Endometrium (tissue), 2 donors: ENCODE data around the gene ATP6V1F.

ENCODE experiments used
- FAIRE-seq: peaks from 2 replicates; lab custom pipeline; 2012; peaks lifted over from hg19 to GRCh38; lab: Jason Lieb, UNC
- donor health status: control.
- donor health status: control.

Gene ATP6V1F

DNA sequence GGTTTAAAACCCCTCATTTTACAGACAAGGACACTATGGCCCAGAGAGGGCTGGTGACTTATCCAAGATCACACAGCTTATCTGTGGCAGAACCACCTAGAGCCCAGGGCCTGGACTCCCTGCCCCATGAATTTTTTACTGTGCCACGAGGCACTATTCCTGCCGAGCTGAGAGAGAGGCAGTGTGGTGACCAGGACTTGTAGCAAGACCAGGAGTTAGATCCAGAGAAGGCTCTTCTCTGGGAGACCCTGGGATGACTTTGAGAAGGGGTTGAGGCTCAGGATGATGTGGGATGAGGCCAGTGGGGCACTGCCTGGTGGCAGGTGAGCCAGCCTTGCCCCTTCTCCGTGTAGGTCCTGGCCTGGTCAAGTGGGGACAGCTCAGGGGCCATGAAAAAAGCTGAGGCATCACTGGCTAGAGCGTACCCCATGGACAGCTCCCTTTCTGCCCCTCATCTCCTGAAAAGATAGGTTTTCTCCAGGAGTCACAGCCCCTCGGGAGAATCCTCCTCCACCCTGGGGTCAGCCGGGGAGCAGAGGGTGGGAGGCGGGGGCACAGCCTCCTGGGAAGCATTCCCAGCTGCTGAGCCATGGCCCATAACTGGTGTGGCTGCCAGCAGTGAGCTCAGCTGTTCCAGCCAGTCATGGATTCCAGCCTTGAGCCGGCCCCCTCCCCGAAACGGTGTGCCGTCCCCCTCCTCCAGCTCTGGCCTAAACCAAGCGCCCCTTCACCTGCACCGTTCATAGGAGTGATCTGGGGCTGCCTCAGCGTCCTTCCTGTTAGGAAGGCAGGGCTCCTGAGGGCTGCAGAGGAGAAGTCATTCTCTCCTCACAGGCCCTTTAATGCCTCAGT is 26.6 kb upstream of the ATP6V1F start:
- FAIRE-seq, result no peak

DNA sequence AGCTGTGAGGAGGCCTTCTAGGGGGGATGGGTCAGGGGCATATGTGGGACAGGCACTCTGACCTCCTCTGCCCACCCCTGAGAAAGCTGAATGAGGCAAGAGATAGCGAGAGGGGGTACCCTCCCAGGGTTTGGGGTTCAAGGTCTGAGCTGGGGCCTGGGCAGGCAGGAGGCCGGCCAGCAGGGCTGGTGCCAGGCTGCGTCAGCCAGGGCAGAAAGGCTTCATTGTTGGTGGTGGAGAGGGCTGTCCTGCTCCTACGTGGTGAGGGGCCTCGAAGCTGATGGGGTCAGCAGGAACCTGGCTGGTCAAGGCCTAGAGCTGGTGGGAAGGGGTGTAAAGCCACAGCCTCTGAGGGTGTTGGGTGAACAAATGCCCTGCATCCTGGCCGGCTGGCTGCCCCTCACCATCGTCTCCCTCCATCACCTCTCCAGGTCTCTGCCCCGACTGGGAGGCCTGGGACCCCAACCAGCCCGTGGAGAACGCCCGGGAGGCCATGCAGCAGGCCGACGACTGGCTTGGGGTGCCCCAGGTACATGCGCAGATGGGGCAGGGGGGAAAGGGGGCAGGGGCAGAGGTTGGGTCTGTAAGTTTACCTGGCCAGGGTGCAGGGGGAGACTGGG is 25.8 kb upstream of the ATP6V1F start:
- no peak for FAIRE-seq

DNA sequence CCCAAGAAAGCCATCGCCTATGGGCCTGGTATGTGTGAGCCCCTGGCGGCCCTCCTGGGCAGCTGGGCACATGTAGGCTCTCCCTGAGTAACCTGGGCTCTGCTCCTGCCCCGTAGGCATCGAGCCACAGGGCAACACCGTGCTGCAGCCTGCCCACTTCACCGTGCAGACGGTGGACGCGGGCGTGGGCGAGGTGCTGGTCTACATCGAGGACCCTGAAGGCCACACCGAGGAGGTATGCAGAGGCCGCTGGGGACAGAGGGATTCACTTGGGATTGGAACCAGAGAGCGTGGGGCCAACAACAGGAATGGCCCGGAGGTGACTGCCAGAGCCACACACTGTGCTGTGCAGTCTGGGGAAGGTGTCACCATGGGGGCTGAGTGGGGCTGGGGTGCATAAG is 25.1 kb upstream of the ATP6V1F start:
- FAIRE-seq, result no peak

DNA sequence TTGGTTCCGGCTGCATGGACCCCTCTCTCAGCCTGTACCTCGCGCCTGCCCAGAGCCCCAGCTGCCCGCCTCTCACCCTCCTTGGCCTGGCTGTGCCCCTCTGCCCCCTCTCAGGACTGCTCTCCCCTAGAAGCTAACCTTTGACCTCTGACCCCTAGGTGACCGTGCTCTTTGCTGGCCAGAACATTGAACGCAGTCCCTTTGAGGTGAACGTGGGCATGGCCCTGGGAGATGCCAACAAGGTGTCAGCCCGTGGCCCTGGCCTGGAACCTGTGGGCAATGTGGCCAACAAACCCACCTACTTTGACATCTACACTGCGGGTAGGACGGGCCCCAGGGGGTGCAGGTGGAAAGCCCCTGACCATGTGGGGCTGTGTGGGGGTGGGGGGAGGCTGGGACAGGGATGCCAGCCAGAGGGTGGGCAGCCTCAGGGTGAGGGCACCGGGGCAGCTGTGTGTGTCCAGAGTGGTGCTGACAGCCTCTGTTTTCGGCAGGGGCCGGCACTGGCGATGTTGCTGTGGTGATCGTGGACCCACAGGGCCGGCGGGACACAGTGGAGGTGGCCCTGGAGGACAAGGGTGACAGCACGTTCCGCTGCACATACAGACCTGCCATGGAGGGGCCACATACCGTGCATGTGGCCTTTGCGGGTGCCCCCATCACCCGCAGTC is 24.4 kb upstream of the ATP6V1F start:
- no peak for FAIRE-seq

DNA sequence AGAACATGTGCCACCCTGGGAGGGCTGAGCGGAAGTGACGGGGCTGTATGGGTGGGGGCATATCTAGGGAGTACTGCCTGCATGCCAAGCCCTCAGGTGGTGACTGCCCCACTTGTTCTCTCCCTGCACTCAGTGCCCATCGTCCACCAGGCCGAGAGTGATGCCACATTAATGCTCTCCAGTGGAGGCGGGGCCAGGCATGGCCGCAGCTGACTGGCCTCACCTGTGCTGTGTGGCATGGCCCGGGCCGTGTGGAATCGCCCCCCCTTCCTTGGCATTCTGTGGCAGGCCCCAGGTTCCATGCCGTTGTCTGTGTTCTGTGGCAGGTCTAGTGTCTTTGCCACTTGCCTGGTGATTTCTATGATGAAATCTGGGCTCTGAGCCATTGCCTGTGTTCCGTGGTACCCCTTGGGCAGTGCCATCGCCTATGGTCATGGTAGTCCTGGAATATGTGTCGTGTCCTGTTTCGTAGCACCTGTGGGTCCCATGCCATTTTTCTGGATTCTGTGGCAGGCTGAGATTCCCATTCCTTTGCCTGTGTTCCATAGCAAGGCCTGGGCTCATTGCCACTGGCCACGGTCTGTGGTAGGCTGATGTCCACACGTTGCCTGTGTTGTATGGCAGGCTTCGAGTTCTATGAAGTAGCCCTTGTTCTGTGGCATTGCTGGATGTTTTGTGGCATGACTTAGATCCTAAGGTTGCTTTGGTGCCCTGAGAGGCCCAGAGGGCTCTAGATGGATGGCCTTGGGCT is 23.5 kb upstream of the ATP6V1F start:
- FAIRE-seq, result no peak

DNA sequence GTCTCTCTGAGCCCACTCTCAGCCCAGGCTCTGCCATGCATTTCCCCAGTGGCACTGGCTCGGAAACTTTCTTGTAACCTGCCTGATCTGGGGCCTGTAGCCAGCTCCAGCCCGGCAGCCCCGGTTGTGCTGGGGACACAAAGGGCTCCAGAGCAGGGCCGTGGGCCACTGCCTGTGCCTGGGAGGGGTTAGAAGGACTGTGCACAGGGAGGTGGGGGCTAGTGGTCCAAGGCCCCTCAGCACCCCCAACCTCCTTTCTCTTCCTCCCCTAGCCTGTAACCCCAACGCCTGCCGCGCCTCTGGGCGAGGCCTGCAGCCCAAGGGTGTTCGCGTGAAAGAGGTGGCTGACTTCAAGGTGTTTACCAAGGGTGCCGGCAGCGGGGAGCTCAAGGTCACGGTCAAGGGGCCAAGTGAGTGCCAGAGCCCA is 22.9 kb upstream of the ATP6V1F start:
- no peak for FAIRE-seq

DNA sequence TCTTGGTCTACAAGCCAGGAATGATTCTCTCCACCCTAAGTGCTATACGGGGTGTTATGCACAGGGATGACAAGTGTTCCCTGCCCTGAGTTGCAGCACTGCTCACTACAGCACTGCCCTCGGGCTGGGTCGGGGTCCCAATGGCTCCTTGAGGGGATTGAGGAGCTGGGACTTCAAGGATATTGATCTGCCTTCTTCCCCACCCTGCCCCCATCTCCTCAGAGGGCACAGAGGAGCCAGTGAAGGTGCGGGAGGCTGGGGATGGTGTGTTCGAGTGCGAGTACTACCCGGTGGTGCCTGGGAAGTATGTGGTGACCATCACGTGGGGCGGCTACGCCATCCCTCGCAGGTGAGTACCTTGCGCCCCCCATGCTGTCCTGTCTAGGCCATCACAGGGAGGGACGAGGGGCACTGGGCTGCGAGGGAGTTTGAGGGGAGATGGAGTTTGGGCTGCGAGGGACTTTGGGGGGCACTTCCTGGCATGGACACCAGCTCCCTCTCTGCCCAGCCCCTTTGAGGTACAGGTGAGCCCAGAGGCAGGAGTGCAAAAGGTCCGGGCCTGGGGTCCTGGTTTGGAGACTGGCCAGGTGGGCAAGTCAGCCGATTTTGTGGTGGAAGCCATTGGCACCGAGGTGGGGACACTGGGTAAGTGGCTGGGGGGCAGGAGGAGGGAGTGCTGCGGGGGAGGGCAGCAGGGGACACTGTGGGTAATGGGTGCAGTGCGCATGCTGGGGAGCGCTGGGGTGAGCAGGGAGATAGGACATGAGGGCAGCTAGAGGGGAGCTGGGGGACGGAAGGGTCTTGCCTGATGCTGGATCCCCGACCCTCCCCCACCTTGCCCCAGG is 22.1 kb upstream of the ATP6V1F start:
- FAIRE-seq, result no peak

DNA sequence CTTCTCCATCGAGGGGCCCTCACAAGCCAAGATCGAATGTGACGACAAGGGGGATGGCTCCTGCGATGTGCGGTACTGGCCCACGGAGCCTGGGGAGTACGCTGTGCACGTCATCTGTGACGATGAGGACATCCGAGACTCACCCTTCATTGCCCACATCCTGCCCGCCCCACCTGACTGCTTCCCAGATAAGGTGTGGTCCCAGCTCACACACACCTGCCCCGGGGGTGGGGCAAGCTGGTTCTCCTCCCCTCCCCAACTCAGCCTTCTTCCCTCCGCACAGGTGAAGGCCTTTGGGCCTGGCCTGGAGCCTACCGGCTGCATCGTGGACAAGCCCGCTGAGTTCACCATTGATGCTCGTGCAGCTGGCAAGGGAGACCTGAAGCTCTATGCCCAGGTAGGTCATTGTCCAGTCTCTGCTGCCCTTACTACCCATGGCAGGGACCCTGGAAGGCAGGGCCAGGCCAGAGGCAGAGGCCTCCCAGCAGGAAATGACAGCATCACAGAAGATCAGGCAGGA is 21.4 kb upstream of the ATP6V1F start:
- no peak for FAIRE-seq

DNA sequence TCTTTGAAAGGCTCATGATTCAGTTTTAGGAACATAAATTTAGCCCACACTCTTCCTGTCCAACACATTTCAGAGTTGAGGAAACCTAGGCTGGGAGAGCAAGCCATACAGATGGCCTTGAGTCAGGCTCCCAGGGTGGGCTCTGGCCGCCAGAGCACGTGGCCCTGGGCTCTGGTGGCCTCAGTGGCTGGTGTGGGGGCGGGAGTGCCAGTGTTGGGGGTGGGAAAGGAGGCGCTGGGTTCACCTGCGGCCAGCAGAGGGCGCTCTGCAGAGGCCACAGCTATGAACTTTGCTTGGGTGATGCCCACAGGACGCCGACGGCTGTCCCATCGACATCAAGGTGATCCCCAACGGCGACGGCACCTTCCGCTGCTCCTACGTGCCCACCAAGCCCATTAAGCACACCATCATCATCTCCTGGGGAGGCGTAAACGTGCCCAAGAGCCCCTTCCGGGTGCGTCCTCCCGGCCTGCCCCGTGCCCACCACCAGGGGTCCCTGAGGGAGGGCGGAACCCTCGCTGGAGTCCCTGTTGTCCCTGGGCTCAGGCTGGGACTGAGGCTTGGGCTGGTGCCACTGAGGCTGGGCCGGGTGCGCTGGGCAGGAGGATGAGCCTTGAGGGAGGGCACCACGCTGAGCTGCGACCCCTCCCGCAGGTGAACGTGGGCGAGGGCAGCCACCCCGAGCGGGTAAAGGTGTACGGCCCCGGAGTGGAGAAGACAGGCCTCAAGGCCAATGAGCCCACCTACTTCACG is 20.6 kb upstream of the ATP6V1F start:
- no peak for FAIRE-seq

DNA sequence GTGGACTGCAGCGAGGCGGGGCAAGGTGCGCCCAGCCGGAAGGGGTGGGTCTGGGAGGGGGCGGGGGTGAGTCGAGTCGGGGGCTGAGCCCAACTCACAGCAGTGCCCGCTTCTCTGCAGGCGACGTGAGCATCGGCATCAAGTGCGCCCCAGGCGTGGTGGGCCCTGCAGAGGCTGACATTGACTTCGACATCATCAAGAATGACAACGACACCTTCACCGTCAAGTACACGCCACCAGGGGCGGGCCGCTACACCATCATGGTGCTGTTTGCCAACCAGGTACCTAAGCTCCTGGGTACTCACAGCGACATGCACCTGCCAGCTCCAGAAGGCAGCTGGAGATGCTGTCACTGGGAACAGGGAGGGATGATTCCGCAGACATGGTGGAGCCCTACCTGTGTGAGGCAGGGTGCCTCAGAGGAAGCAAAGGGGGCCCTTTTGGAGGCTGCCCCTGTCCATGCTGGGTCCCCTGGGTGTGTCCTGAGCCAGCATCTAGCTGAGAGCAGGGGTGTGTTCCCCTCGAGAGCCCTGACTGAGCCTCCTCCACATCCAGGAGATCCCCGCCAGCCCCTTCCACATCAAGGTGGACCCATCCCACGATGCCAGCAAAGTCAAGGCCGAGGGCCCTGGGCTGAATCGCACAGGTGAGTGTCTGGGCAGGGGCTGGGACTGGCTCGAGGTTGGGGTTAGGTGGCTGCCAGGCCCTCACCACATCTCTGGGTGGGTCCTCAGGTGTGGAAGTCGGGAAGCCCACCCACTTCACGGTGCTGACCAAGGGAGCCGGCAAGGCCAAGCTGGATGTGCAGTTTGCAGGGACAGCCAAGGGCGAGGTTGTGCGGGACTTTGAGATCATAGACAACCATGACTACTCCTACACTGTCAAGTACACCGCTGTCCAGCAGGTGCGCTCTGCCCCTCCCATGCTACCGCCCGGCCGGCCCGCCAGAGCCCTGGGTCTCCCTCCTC is 19.7 kb upstream of the ATP6V1F start:
- no peak for FAIRE-seq

DNA sequence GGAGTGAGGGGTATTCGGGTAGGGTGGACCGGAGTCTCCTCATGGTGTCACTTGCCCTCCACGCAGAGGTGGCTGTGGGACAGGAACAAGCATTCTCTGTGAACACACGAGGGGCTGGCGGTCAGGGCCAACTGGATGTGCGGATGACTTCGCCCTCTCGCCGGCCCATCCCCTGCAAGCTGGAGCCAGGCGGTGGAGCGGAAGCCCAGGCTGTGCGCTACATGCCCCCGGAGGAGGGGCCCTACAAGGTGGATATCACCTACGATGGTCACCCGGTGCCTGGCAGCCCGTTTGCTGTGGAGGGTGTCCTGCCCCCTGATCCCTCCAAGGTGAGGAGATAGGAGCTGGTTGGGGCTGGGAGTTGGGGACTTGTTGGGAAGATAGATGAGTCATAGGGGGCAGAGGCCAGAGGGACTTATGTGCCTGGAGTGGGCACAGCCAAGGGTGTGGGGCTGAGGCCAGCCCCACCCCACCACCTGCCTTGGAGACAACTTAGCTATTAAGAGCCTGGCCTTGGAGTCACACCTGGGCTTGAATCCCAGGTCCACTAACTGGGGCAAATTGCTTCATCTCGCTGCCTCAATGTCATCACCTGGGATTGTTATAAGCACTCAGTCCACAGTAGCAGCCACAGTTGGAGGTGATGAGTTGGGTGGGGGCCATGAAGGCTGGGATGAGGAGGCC is 18.6 kb upstream of the ATP6V1F start:
- no peak for FAIRE-seq

DNA sequence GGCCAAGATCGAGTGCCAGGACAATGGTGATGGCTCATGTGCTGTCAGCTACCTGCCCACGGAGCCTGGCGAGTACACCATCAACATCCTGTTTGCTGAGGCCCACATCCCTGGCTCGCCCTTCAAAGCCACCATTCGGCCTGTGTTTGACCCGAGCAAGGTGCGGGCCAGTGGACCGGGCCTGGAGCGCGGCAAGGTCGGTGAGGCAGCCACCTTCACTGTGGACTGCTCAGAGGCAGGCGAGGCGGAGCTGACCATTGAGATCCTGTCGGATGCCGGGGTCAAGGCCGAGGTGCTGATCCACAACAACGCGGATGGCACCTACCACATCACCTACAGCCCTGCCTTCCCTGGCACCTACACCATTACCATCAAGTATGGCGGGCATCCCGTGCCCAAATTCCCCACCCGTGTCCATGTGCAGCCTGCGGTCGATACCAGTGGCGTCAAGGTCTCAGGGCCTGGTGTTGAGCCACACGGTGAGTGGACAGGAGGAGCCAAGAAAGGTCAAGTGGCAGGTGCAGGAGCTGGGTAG is 17.8 kb upstream of the ATP6V1F start:
- no peak for FAIRE-seq

DNA sequence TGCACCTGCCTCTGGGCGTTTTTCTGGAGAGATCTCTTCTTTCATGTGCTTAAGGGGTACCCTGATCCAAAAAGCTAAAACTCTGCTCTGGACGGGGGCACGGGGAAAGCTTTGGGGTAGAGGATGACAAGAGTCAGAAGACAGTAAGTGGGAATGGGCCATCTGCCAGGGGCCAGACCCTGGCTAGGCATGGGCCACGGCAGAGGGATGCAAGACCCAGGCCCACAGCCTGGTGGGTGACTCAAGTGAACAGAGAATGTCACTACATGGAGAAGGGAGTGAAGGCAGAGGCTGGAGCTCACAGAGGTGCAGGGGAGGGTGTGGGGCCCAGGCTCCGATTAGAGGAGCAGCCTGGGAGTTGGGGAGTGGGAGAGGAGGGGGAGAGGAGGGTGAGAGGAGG is 17.2 kb upstream of the ATP6V1F start:
- FAIRE-seq, result no peak

DNA sequence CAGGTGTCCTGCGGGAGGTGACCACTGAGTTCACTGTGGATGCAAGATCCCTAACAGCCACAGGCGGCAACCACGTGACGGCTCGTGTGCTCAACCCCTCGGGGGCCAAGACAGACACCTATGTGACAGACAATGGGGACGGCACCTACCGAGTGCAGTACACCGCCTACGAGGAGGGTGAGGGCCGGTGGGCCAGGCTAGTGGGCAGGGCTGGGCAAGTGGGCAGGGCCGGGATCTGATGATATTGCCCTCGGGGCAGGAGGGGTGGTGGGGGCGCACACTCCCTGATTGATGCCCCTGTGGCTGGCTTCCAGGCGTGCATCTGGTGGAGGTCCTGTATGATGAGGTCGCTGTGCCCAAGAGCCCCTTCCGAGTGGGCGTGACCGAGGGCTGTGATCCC is 16.7 kb upstream of the ATP6V1F start:
- FAIRE-seq, result no peak

DNA sequence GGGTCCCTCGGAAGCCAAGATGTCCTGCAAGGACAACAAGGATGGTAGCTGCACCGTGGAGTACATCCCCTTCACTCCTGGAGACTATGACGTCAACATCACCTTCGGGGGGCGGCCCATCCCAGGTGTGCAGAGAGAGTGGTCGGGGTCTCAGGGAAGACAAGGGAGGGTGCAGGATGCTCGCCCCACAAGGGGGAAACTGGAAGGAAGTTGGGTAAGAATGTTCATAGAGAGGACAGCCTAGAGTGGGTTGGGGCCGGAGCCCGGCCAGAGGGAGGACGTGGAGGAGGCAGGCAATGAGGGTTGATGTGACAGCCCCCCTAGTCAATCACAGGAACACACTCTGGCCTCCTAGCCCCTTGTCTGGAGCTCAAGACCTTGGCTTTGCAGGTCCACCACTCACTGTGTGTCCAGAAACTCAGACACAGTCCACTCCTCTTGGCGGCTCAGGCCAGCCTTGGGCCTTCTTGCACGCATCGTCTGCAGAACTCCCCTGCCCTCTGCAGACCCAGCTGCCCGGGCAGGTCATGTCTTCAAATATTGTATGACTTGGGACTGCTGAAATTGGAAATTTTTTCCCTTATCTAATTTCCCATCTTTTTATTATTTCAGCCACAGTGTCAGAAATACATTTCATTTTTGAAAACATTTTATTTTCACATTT is 15.7 kb upstream of the ATP6V1F start:
- FAIRE-seq, result no peak

DNA sequence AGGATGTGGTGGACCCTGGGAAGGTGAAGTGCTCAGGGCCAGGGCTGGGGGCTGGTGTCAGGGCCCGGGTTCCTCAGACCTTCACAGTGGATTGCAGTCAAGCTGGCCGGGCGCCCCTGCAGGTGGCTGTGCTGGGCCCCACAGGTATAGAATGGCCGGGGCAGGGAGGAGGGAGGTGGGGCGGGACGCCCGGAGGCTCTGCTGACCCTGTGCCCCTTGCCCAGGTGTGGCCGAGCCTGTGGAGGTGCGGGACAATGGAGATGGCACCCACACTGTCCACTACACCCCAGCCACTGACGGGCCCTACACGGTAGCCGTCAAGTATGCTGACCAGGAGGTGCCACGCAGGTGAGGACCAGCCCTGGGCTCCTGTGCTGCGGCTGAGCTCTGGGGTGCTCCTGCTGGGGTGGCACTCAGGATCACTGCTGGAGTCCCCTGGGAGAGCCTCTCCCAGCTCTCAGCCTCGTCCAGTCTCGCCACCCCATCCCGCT is 14.9 kb upstream of the ATP6V1F start:
- FAIRE-seq, result no peak

DNA sequence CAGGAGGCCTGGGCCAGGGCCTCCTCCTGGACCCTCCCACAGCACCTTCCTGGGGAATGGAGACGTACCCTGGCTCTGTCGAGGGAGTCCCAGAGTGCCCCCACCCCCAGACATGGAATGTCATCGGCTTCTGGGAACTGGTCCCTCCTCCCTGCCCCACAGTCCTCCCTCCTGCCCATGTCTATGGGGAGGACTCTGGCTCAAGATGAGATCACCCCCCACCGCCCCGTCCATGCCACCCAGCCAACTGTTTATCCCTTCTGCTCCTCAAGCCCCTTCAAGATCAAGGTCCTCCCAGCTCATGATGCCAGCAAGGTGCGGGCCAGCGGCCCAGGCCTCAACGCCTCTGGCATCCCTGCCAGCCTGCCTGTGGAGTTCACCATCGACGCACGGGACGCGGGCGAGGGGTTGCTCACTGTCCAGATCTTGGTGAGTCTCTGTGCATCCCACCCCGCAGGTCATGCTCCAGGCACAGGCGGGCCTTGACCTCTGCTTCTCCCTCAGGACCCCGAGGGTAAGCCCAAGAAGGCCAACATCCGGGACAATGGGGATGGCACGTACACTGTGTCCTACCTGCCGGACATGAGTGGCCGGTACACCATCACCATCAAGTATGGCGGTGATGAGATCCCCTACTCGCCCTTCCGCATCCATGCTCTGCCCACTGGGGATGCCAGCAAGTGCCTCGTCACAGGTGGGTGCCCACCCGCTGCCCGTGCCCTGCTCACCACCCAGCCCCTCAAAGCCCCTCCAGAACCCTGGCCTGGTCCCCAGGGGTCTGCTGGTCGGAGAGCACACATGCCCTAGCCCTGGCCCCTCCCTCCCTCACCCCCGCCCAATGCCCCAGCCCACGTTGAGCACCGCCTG is 14.1 kb upstream of the ATP6V1F start:
- FAIRE-seq, result no peak
